ENCODE results near the gene LRRC8E.

Gene LRRC8E

GRCh38 chr19:7844405-7844804, 43.9 kb upstream of the LRRC8E start:
- no peak for DNase-seq (ENCODE audit: extremely low read depth, low read depth)
- no peak for TF ChIP-seq CTCF (IDR thresholded peaks at IDR 0.05; ENCODE audit: low read depth, low read length)

GRCh38 chr19:7844951-7845350, 43.4 kb upstream of the LRRC8E start:
- no peak for TF ChIP-seq CTCF (IDR thresholded peaks at IDR 0.05; ENCODE audit: low read depth, low read length)
- no peak for DNase-seq (ENCODE audit: extremely low read depth, low read depth)

GRCh38 chr19:7845390-7846154, 42.7 kb upstream of the LRRC8E start:
- DNase-seq (ENCODE audit: extremely low read depth, low read depth): no peak
- TF ChIP-seq CTCF (IDR thresholded peaks at IDR 0.05; ENCODE audit: low read depth, low read length): no peak

- DNase-seq (ENCODE audit: extremely low read depth, low read depth): no peak
- TF ChIP-seq CTCF (IDR thresholded peaks at IDR 0.05; ENCODE audit: low read depth, low read length): no peak
Observed at GRCh38 chr19:7846155-7846646, 42.1 kb upstream of the LRRC8E start.

- no peak for DNase-seq (ENCODE audit: extremely low read depth, low read depth)
- no peak for TF ChIP-seq CTCF (IDR thresholded peaks at IDR 0.05; ENCODE audit: low read depth, low read length)
Observed at GRCh38 chr19:7847664-7848063, 40.6 kb upstream of the LRRC8E start.

GRCh38 chr19:7848779-7849457, 39.4 kb upstream of the LRRC8E start:
- no peak for DNase-seq (ENCODE audit: extremely low read depth, low read depth)

More at GRCh38 chr19:7848779-7849457, 39.4 kb upstream of the LRRC8E start:
- no peak for TF ChIP-seq CTCF (IDR thresholded peaks at IDR 0.05; ENCODE audit: low read depth, low read length)

All from AG09319 (cell line).